CD4-positive, alpha-beta T cell (primary cell): Measurements from ENCODE around the gene B3GALT2. TPM values are rescaled to one million over a fixed set of nuclear protein-coding genes. Genes with fewer than 3 reads are reported as not detected.

Source experiments
- ATAC-seq: fragments of 200-7000 bp; cut with Tn5 transposase; one replicate; pipeline ENCODE4 v1.10.0; 2022; ENCODE audit warnings: mild to moderate bottlenecking; ENCODE audit not compliant: poor library complexity
- CTCF ChIA-PET: fragments of 350-600 bp; sonication (Branson Sonifier 250); formaldehyde crosslinking; loops from one replicate; lab custom pipeline; 2021; ENCODE audit warnings: antibody characterized with exemption, inconsistent platforms; lab: Charles Lee
- POLR2A ChIA-PET: fragments of 350-600 bp; sonication (Branson Sonifier 250); formaldehyde crosslinking; loops from one replicate; lab custom pipeline; 2021; ENCODE audit warnings: antibody characterized with exemption, inconsistent platforms; lab: Charles Lee
- DNase-seq, 14 experiments: peaks; one replicate each; pipeline ENCODE4 v3.0.0-alpha.2; 2013 to 2020; ENCODE audit warnings: mixed read lengths in 2 of 14
- H3K27ac ChIP-seq, 2 donors: one replicate each; pipeline versions ENCODE4 v1.5.1 to v1.7.0; 2013; ENCODE audit warnings: low read length in 2 of 2, low read depth in 1 of 2, mild to moderate bottlenecking in 1 of 2
- H3K27me3 ChIP-seq, 2 experiments: 1 replicate in 1 of 2; 2 replicates in 1 of 2; pipeline versions ENCODE4 v1.6.1 to v1.7.0; 2013; ENCODE audit warnings: low read length in 2 of 2, control low read depth in 1 of 2, mild to moderate bottlenecking in 1 of 2, moderate library complexity in 1 of 2; ENCODE audit not compliant: insufficient read depth in 2 of 2, control insufficient read depth in 1 of 2
- H3K36me3 ChIP-seq: one replicate; pipeline ENCODE4 v1.6.1; 2013; ENCODE audit warnings: low read length, control low read depth; ENCODE audit not compliant: insufficient read depth
- H3K4me1 ChIP-seq: one replicate; pipeline ENCODE4 v1.6.1; 2013; ENCODE audit warnings: low read length, control low read depth; ENCODE audit not compliant: insufficient read depth
- H3K4me3 ChIP-seq: one replicate; pipeline ENCODE4 v1.5.1; 2013; ENCODE audit warnings: mild to moderate bottlenecking, low read length, moderate library complexity
- H3K9me3 ChIP-seq, 2 experiments: 1 replicate in 1 of 2; 2 replicates in 1 of 2; pipeline versions ENCODE4 v1.6.1 to v1.7.0; 2013; ENCODE audit warnings: low read length in 2 of 2, mild to moderate bottlenecking in 2 of 2, control low read depth in 1 of 2, moderate library complexity in 1 of 2; ENCODE audit not compliant: control insufficient read depth in 1 of 2, insufficient read depth in 1 of 2
- H3K27ac Mint-ChIP-seq: one replicate; pipeline ENCODE4 v1.8.0; 2020; ENCODE audit warnings: mixed read lengths
- H3K27me3 Mint-ChIP-seq: one replicate; pipeline ENCODE4 v1.8.0; 2021; ENCODE audit warnings: mixed read lengths
- H3K36me3 Mint-ChIP-seq: one replicate; pipeline ENCODE4 v1.8.0; 2021; ENCODE audit warnings: low read depth, mixed read lengths
- H3K4me1 Mint-ChIP-seq: one replicate; pipeline ENCODE4 v1.8.0; 2021; ENCODE audit warnings: low read depth, mixed read lengths
- H3K4me3 Mint-ChIP-seq: one replicate; pipeline ENCODE4 v1.8.0; 2020; ENCODE audit warnings: mild to moderate bottlenecking, mixed read lengths
- H3K9me3 Mint-ChIP-seq: one replicate; pipeline ENCODE4 v1.8.0; 2020; ENCODE audit warnings: mixed read lengths
- intact Hi-C, 2 experiments: fragments of 100-400 bp; cut with DNase I in 1 of 2; cut with micrococcal nuclease in 1 of 2; formaldehyde crosslinking; loops; one replicate each; pipeline versions ENCODE4 v1.15.1 to v1.9.0; 2023 to 2025; cut with DNase I, micrococcal nuclease
- total RNA-seq, 174 experiments: library from RNA in 2 of 174; stranded (reverse) in 2 of 174; gene quantifications; one replicate each; pipeline ENCODE4 v1.2.3 and lab custom pipeline; 2021 to 2026
- TF ChIP-seq, protein P1 (sequence below): fragments of 200-600 bp; IDR thresholded peaks from one replicate; pipeline ENCODE4 v1.8.0; 2022; ENCODE audit warnings: antibody characterized with exemption, mild to moderate bottlenecking

The B3GALT2 gene
- total RNA-seq, 2 experiments from 2014 or later: 0.22 to 0.25 TPM

DNA sequence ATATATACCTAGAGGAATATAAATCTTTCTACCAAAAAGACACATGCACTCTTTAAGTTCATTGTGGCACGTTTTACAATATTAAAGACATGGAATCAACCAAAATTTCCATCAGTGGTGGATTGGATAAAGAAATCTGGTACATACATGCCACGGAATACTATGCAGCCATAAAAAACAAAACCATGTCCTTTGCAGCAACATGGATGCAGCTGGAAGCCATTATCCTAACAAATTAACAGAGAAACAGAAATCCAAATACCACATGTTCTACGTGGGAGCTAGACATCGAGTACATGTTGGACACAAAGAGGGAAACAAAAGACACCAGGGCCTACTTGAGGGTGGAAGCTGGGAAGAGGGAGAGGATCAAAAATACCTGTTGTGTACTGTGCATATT is 33.0 kb upstream of the B3GALT2 start:
- H3K9me3 Mint-ChIP-seq: no peaks in the 10 kb centered on the region
- Histone ChIP-seq H3K27me3 (no peaks in the 10 kb centered on the region), H3K4me3 (no peak overlapping the region), H3K36me3 (peaks cover 18% of the 10 kb centered on the region), H3K4me1 (no peaks in the 10 kb centered on the region), H3K9me3 (peaks cover 0 to 4% of the 10 kb centered on the region in 2 experiments), H3K27ac (no peak overlapping the region)
- no peak for ATAC-seq
- no peaks in the 10 kb centered on the region for H3K27me3 Mint-ChIP-seq
- ChIA-PET CTCF (no interaction called here), POLR2A (no interaction called here)
- H3K27ac Mint-ChIP-seq: no peak overlapping the region
- peaks cover 34% of the 10 kb centered on the region for H3K4me1 Mint-ChIP-seq
- TF ChIP-seq, protein P1, sequence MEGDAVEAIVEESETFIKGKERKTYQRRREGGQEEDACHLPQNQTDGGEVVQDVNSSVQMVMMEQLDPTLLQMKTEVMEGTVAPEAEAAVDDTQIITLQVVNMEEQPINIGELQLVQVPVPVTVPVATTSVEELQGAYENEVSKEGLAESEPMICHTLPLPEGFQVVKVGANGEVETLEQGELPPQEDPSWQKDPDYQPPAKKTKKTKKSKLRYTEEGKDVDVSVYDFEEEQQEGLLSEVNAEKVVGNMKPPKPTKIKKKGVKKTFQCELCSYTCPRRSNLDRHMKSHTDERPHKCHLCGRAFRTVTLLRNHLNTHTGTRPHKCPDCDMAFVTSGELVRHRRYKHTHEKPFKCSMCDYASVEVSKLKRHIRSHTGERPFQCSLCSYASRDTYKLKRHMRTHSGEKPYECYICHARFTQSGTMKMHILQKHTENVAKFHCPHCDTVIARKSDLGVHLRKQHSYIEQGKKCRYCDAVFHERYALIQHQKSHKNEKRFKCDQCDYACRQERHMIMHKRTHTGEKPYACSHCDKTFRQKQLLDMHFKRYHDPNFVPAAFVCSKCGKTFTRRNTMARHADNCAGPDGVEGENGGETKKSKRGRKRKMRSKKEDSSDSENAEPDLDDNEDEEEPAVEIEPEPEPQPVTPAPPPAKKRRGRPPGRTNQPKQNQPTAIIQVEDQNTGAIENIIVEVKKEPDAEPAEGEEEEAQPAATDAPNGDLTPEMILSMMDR: no peak
- DNase-seq: no peak
- H3K36me3 Mint-ChIP-seq: peaks cover 84% of the 10 kb centered on the region
- intact Hi-C loops: no loop called here
- no peak overlapping the region for H3K4me3 Mint-ChIP-seq

DNA sequence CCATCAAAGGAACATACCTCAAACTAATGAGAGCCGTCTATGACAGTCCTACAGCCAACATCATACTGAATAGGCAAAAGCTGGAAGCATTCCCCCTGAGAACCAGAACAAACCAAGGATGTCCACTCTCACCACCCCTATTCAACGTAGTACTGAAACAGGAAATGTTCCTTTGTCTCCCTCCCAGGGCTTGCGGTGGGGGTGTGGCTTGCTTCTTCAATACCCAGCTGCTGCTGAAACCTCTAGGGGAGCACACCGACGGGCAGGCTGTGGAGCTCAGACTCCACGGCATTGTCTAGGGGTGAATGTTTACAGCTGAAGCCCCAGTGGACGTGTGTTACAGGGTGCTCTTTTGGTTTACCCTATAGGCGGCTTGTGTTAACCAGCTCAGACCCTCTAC is 30.5 kb upstream of the B3GALT2 start:
- TF ChIP-seq, protein P1: no peak
- ChIA-PET CTCF (no interaction called here), POLR2A (interaction anchor here (0.6 kb wide), 1 partner anchor 522 kb away, joined by 3 read pairs; no protein-coding TSS in a partner anchor)
- Mint-ChIP-seq H3K4me3 (no peak overlapping the region), H3K9me3 (no peaks in the 10 kb centered on the region), H3K4me1 (peaks cover 20% of the 10 kb centered on the region), H3K36me3 (peaks cover 89% of the 10 kb centered on the region), H3K27ac (no peak overlapping the region), H3K27me3 (no peaks in the 10 kb centered on the region)
- no peaks in the 10 kb centered on the region for H3K4me1 ChIP-seq
- H3K9me3 ChIP-seq: peaks cover 0 to 4% of the 10 kb centered on the region in 2 experiments
- peak in 1 of 14 experiments; percentile 6 for DNase-seq
- no peaks in the 10 kb centered on the region for H3K27me3 ChIP-seq
- no peak overlapping the region for H3K4me3 ChIP-seq
- H3K36me3 ChIP-seq: peaks cover 35% of the 10 kb centered on the region
- intact Hi-C loops: no loop called here
- no peak overlapping the region for H3K27ac ChIP-seq
- ATAC-seq: no peak

DNA sequence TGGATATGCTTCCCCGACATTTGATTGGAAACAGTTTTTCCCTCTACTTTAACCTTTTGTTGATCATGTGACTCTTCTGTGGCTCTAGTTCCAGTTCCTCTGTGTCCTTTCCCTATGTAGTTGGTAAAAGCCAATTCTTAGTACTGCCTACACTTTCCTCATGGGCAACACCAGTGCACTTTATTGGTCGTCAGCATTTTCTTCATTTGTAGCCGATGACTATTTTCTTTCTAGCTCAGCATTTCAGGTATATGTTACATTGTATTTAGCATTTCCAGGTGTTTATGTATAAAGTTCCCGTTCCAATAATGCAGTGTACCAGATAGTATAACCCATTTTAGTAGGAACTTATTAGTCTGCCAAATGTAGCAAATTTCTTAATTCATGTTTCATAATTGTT is 27.6 kb upstream of the B3GALT2 start:
- CTCF ChIA-PET: no interaction called here
- Mint-ChIP-seq H3K4me3 (no peak overlapping the region), H3K4me1 (peaks cover 24% of the 10 kb centered on the region), H3K27me3 (no peaks in the 10 kb centered on the region), H3K27ac (no peak overlapping the region), H3K36me3 (peaks cover 94% of the 10 kb centered on the region), H3K9me3 (no peaks in the 10 kb centered on the region)
- no peaks in the 10 kb centered on the region for H3K27me3 ChIP-seq
- H3K9me3 ChIP-seq: peaks cover 0 to 4% of the 10 kb centered on the region in 2 experiments
- TF ChIP-seq, protein P1: no peak
- H3K27ac ChIP-seq: no peak overlapping the region
- H3K4me1 ChIP-seq: no peaks in the 10 kb centered on the region
- H3K4me3 ChIP-seq: no peak overlapping the region
- ATAC-seq (no peak), DNase-seq (no peak)
- H3K36me3 ChIP-seq: peaks cover 38% of the 10 kb centered on the region
- intact Hi-C loops: no loop called here
- POLR2A ChIA-PET: interaction anchor here (0.6 kb wide), 1 partner anchor 145 kb away, joined by 3 read pairs; no protein-coding TSS in a partner anchor
